ENCODE data around the gene VWA5B1. TPM values are rescaled to one million over a fixed set of nuclear protein-coding genes. Genes with fewer than 3 reads are reported as not detected.

The VWA5B1 gene
- total RNA-seq, 5 donors from 2014 or later (not counting 1 experiment from before 2014, with no cell fraction given) = 0.13 to 0.18 (median 0.15) TPM; not detected in 1

- peaks cover 63 to 74% of the 10 kb centered on the region in 2 donors for H3K27me3 Mint-ChIP-seq
- no peaks in the 10 kb centered on the region for H3K4me1 ChIP-seq (ENCODE audit: control insufficient read depth in 1 of 2, extremely low read depth in 1 of 2, insufficient read depth in 2 of 2, low read length in 2 of 2)
- POLR2A ChIA-PET = no interaction called here
- H3K36me3 ChIP-seq (ENCODE audit: control insufficient read depth in 2 of 2, extremely low read depth in 1 of 2, insufficient read depth in 1 of 2, low read length in 1 of 2) = no peaks in the 10 kb centered on the region
- CTCF ChIA-PET = no interaction called here
- H3K27me3 ChIP-seq (replicated peaks in 1 of 2; ENCODE audit: control insufficient read depth in 2 of 2, extremely low read depth in 1 of 2, insufficient read depth in 2 of 2, low read length in 1 of 2) = peaks cover 12 to 78% of the 10 kb centered on the region in 2 experiments
- no peak overlapping the region for H3K27ac ChIP-seq (ENCODE audit: low read length)
- no peak for ATAC-seq (replicated peaks in 1 of 4)
- no peak overlapping the region for H3K4me3 ChIP-seq (ENCODE audit: control insufficient read depth in 1 of 2, extremely low read depth in 1 of 2, low read length in 1 of 2)
- H3K4me3 Mint-ChIP-seq = peak overlapping the region in 1 of 3 donors; percentile 22
- H3K36me3 Mint-ChIP-seq = no peaks in the 10 kb centered on the region
- WGBS (ENCODE audit: insufficient coverage) = 25% methylated on average over 5 of the region's 12 CpGs
- no peak overlapping the region for H3K27ac Mint-ChIP-seq
- H3K4me1 Mint-ChIP-seq = peaks cover 2 to 10% (median 7%) of the 10 kb centered on the region in 3 donors
- no peak for DNase-seq
- no peaks in the 10 kb centered on the region for H3K9me3 Mint-ChIP-seq
- no peaks in the 10 kb centered on the region for H3K9me3 ChIP-seq
Measured at GRCh38 chr1:20365421-20366055, 74.9 kb downstream of the VWA5B1 start.

GRCh38 chr1:20366056-20366462 is 75.4 kb downstream of the VWA5B1 start:
- ATAC-seq (replicated peaks in 1 of 4) (no peak), DNase-seq (no peak)
- Histone ChIP-seq H3K4me3 (ENCODE audit: control insufficient read depth in 1 of 2, extremely low read depth in 1 of 2, low read length in 1 of 2) (no peak overlapping the region), H3K4me1 (ENCODE audit: control insufficient read depth in 1 of 2, extremely low read depth in 1 of 2, insufficient read depth in 2 of 2, low read length in 2 of 2) (no peaks in the 10 kb centered on the region), H3K27me3 (replicated peaks in 1 of 2; ENCODE audit: control insufficient read depth in 2 of 2, extremely low read depth in 1 of 2, insufficient read depth in 2 of 2, low read length in 1 of 2) (peaks cover 12 to 76% of the 10 kb centered on the region in 2 experiments), H3K9me3 (no peaks in the 10 kb centered on the region), H3K36me3 (ENCODE audit: control insufficient read depth in 2 of 2, extremely low read depth in 1 of 2, insufficient read depth in 1 of 2, low read length in 1 of 2) (no peaks in the 10 kb centered on the region), H3K27ac (ENCODE audit: low read length) (no peak overlapping the region)
- CTCF ChIA-PET = no interaction called here
- Mint-ChIP-seq H3K4me1 (peaks cover 2 to 10% (median 7%) of the 10 kb centered on the region in 3 donors), H3K27ac (no peak overlapping the region), H3K4me3 (peak overlapping the region in 1 of 3 donors; percentile 22), H3K36me3 (no peaks in the 10 kb centered on the region), H3K9me3 (no peaks in the 10 kb centered on the region), H3K27me3 (peaks cover 66 to 79% of the 10 kb centered on the region in 2 donors)
- 6% methylated on average over 17 of the region's 42 CpGs for WGBS (ENCODE audit: insufficient coverage)
- POLR2A ChIA-PET = no interaction called here

GRCh38 chr1:20366463-20367115 is 75.9 kb downstream of the VWA5B1 start:
- no peaks in the 10 kb centered on the region for H3K9me3 Mint-ChIP-seq
- 8% methylated on average over 63 of the region's 70 CpGs for WGBS (ENCODE audit: insufficient coverage)
- no peak overlapping the region for H3K27ac ChIP-seq (ENCODE audit: low read length)
- peaks cover 2 to 10% (median 7%) of the 10 kb centered on the region in 3 donors for H3K4me1 Mint-ChIP-seq
- H3K27ac Mint-ChIP-seq = no peak overlapping the region
- peaks cover 12 to 74% of the 10 kb centered on the region in 2 experiments for H3K27me3 ChIP-seq (replicated peaks in 1 of 2; ENCODE audit: control insufficient read depth in 2 of 2, extremely low read depth in 1 of 2, insufficient read depth in 2 of 2, low read length in 1 of 2)
- no peaks in the 10 kb centered on the region for H3K36me3 ChIP-seq (ENCODE audit: control insufficient read depth in 2 of 2, extremely low read depth in 1 of 2, insufficient read depth in 1 of 2, low read length in 1 of 2)
- H3K4me3 Mint-ChIP-seq = peak overlapping the region in 1 of 3 donors; percentile 62
- H3K9me3 ChIP-seq = no peaks in the 10 kb centered on the region
- POLR2A ChIA-PET = no interaction called here
- H3K4me3 ChIP-seq (ENCODE audit: control insufficient read depth in 1 of 2, extremely low read depth in 1 of 2, low read length in 1 of 2) = no peak overlapping the region
- H3K27me3 Mint-ChIP-seq = peaks cover 62 to 80% of the 10 kb centered on the region in 2 donors
- no peaks in the 10 kb centered on the region for H3K4me1 ChIP-seq (ENCODE audit: control insufficient read depth in 1 of 2, extremely low read depth in 1 of 2, insufficient read depth in 2 of 2, low read length in 2 of 2)
- DNase-seq (no peak), ATAC-seq (replicated peaks in 1 of 4) (no peak)
- H3K36me3 Mint-ChIP-seq = no peaks in the 10 kb centered on the region
- CTCF ChIA-PET = no interaction called here

GRCh38 chr1:20367116-20367585 is 76.5 kb downstream of the VWA5B1 start:
- H3K9me3 Mint-ChIP-seq = no peaks in the 10 kb centered on the region
- peaks cover 10 to 71% of the 10 kb centered on the region in 2 experiments for H3K27me3 ChIP-seq (replicated peaks in 1 of 2; ENCODE audit: control insufficient read depth in 2 of 2, extremely low read depth in 1 of 2, insufficient read depth in 2 of 2, low read length in 1 of 2)
- H3K27me3 Mint-ChIP-seq = peaks cover 62 to 80% of the 10 kb centered on the region in 2 donors
- no peak overlapping the region for H3K4me3 ChIP-seq (ENCODE audit: control insufficient read depth in 1 of 2, extremely low read depth in 1 of 2, low read length in 1 of 2)
- no peaks in the 10 kb centered on the region for H3K36me3 ChIP-seq (ENCODE audit: control insufficient read depth in 2 of 2, extremely low read depth in 1 of 2, insufficient read depth in 1 of 2, low read length in 1 of 2)
- H3K36me3 Mint-ChIP-seq = no peaks in the 10 kb centered on the region
- no peak overlapping the region for H3K27ac ChIP-seq (ENCODE audit: low read length)
- DNase-seq = no peak
- ATAC-seq (replicated peaks in 1 of 4) = no peak
- H3K4me3 Mint-ChIP-seq = peak overlapping the region in 1 of 3 donors; percentile 62
- POLR2A ChIA-PET = no interaction called here
- no peaks in the 10 kb centered on the region for H3K9me3 ChIP-seq
- no peak overlapping the region for H3K27ac Mint-ChIP-seq
- H3K4me1 Mint-ChIP-seq = peaks cover 2 to 10% (median 7%) of the 10 kb centered on the region in 3 donors
- no peaks in the 10 kb centered on the region for H3K4me1 ChIP-seq (ENCODE audit: control insufficient read depth in 1 of 2, extremely low read depth in 1 of 2, insufficient read depth in 2 of 2, low read length in 2 of 2)
- 16% methylated on average over 11 of the region's 11 CpGs for WGBS (ENCODE audit: insufficient coverage)
- CTCF ChIA-PET = no interaction called here

GRCh38 chr1:20367626-20368025 is 77.0 kb downstream of the VWA5B1 start:
- CTCF ChIA-PET = interaction anchor here in 1 of 2 donors (0.6 kb wide), 1 partner anchor 24 kb away, joined by 4 read pairs; no protein-coding TSS in a partner anchor
- Mint-ChIP-seq H3K9me3 (no peaks in the 10 kb centered on the region), H3K4me3 (peak overlapping the region in 1 of 3 donors; percentile 62), H3K4me1 (peaks cover 2 to 10% (median 7%) of the 10 kb centered on the region in 3 donors), H3K36me3 (no peaks in the 10 kb centered on the region), H3K27ac (no peak overlapping the region), H3K27me3 (peaks cover 64 to 78% of the 10 kb centered on the region in 2 donors)
- DNase-seq (no peak), ATAC-seq (replicated peaks in 1 of 4) (no peak)
- Histone ChIP-seq H3K27me3 (replicated peaks in 1 of 2; ENCODE audit: control insufficient read depth in 2 of 2, extremely low read depth in 1 of 2, insufficient read depth in 2 of 2, low read length in 1 of 2) (peaks cover 5 to 68% of the 10 kb centered on the region in 2 experiments), H3K27ac (ENCODE audit: low read length) (no peak overlapping the region), H3K4me1 (ENCODE audit: control insufficient read depth in 1 of 2, extremely low read depth in 1 of 2, insufficient read depth in 2 of 2, low read length in 2 of 2) (no peaks in the 10 kb centered on the region), H3K36me3 (ENCODE audit: control insufficient read depth in 2 of 2, extremely low read depth in 1 of 2, insufficient read depth in 1 of 2, low read length in 1 of 2) (no peaks in the 10 kb centered on the region), H3K9me3 (no peaks in the 10 kb centered on the region), H3K4me3 (ENCODE audit: control insufficient read depth in 1 of 2, extremely low read depth in 1 of 2, low read length in 1 of 2) (no peak overlapping the region)
- POLR2A ChIA-PET = no interaction called here
- 83% methylated on average over 4 of the region's 10 CpGs for WGBS (ENCODE audit: insufficient coverage)

GRCh38 chr1:20368866-20369470 is 78.3 kb downstream of the VWA5B1 start:
- DNase-seq = no peak
- Histone ChIP-seq H3K9me3 (no peaks in the 10 kb centered on the region), H3K36me3 (ENCODE audit: control insufficient read depth in 2 of 2, extremely low read depth in 1 of 2, insufficient read depth in 1 of 2, low read length in 1 of 2) (no peaks in the 10 kb centered on the region), H3K4me1 (ENCODE audit: control insufficient read depth in 1 of 2, extremely low read depth in 1 of 2, insufficient read depth in 2 of 2, low read length in 2 of 2) (no peaks in the 10 kb centered on the region), H3K27ac (ENCODE audit: low read length) (no peak overlapping the region), H3K27me3 (replicated peaks in 1 of 2; ENCODE audit: control insufficient read depth in 2 of 2, extremely low read depth in 1 of 2, insufficient read depth in 2 of 2, low read length in 1 of 2) (peaks cover 5 to 69% of the 10 kb centered on the region in 2 experiments), H3K4me3 (ENCODE audit: control insufficient read depth in 1 of 2, extremely low read depth in 1 of 2, low read length in 1 of 2) (no peak overlapping the region)
- POLR2A ChIA-PET = no interaction called here
- H3K9me3 Mint-ChIP-seq = no peaks in the 10 kb centered on the region
- H3K4me1 Mint-ChIP-seq = peaks cover 2 to 10% (median 7%) of the 10 kb centered on the region in 3 donors
- no peak for ATAC-seq (replicated peaks in 1 of 4)
- peaks cover 59 to 77% of the 10 kb centered on the region in 2 donors for H3K27me3 Mint-ChIP-seq
- no peak overlapping the region for H3K4me3 Mint-ChIP-seq
- CTCF ChIA-PET = interaction anchor here in 1 of 2 donors (0.6 kb wide), 1 partner anchor 9 kb away, joined by 3 read pairs; no protein-coding TSS in a partner anchor
- no peak overlapping the region for H3K27ac Mint-ChIP-seq
- 78% methylated on average over 6 of the region's 7 CpGs for WGBS (ENCODE audit: insufficient coverage)
- no peaks in the 10 kb centered on the region for H3K36me3 Mint-ChIP-seq
